Uterus (tissue), 4 donors: ENCODE results near the gene ZFAND3. TPM values are rescaled to one million over a fixed set of nuclear protein-coding genes. Genes with fewer than 3 reads are reported as not detected.

Experiments used
- DNase-seq, 2 donors: peaks; one replicate each; pipeline ENCODE4 v3.0.0-alpha.2; 2019 to 2020
- H3K27ac ChIP-seq, 2 donors: fragments of 200-600 bp; sonication (generic); 1 replicate in 1 of 2; 2 replicates in 1 of 2; pipeline ENCODE4 v1.5.1; 2016 to 2018
- H3K27me3 ChIP-seq, 2 donors: fragments of 200-600 bp; sonication (generic); one replicate each; pipeline ENCODE4 v1.5.1; 2018 to 2019; ENCODE audit warnings: control low read depth in 1 of 2
- H3K36me3 ChIP-seq, 2 donors: fragments of 200-600 bp; sonication (generic); one replicate each; pipeline ENCODE4 v1.5.1; 2019; ENCODE audit warnings: control low read depth in 1 of 2
- H3K4me1 ChIP-seq, 2 donors: fragments of 200-600 bp; sonication (generic); one replicate each; pipeline ENCODE4 v1.5.1; 2018 to 2019; ENCODE audit warnings: control low read depth in 1 of 2
- H3K4me3 ChIP-seq, 2 donors: fragments of 200-600 bp; sonication (generic); 1 replicate in 1 of 2; 2 replicates in 1 of 2; pipeline ENCODE4 v1.5.1; 2018 to 2019; ENCODE audit warnings: mild to moderate bottlenecking in 1 of 2
- H3K9me3 ChIP-seq, 2 donors: fragments of 200-600 bp; sonication (generic); one replicate each; pipeline ENCODE4 v1.5.1; 2019; ENCODE audit warnings: control low read depth in 1 of 2
- CTCF ChIP-seq, 4 experiments: fragments of 200-600 bp in 2 of 4; fragments of 450-650 bp in 2 of 4; sonication (generic) in 2 of 4; IDR thresholded peaks; one replicate each; pipeline ENCODE4 v1.5.1; 2016 to 2019; ENCODE audit warnings: antibody characterized with exemption in 4 of 4, mild to moderate bottlenecking in 2 of 4, moderate library complexity in 1 of 4
- POLR2A ChIP-seq, 2 donors: fragments of 450-650 bp; IDR thresholded peaks; one replicate each; pipeline ENCODE4 v1.6.1; 2016; ENCODE audit warnings: antibody characterized with exemption in 2 of 2, mild to moderate bottlenecking in 1 of 2, moderate library complexity in 1 of 2
- intact Hi-C: fragments of 100-400 bp; cut with DNase I; formaldehyde crosslinking; loops from one replicate; pipeline ENCODE4 v1.15.1; 2023; ENCODE audit warnings: low total_unique reads
- total RNA-seq, 4 donors: library from RNA; depleted of rRNA in 3 of 4; stranded (reverse); fragments of >200 nt in 3 of 4; gene quantifications; one replicate each; pipeline versions ENCODE4 v1.1.0 to v1.2.4, GENCODE V29; 2014 to 2023
- donor health status: DM: yes; HTN: yes; CAD: no.

Gene ZFAND3
- total RNA-seq, 4 donors from 2014 or later = 5.0 to 81.9 (median 54.6) TPM

GRCh38 chr6:38150021-38150420, 330.5 kb downstream of the ZFAND3 start:
- Histone ChIP-seq H3K27me3 (no peaks in the 10 kb centered on the region), H3K4me3 (no peak overlapping the region), H3K9me3 (no peaks in the 10 kb centered on the region), H3K4me1 (no peaks in the 10 kb centered on the region), H3K27ac (no peak overlapping the region), H3K36me3 (no peaks in the 10 kb centered on the region)
- intact Hi-C loops = no loop called here
- TF ChIP-seq POLR2A (IDR thresholded peaks at IDR 0.05) (no peak), CTCF (IDR thresholded peaks at IDR 0.05) (no peak)
- no peak for DNase-seq

- H3K9me3 ChIP-seq = no peaks in the 10 kb centered on the region
- intact Hi-C loops = no loop called here
- DNase-seq = no peak
- H3K4me3 ChIP-seq = no peak overlapping the region
- no peak overlapping the region for H3K27ac ChIP-seq
- no peaks in the 10 kb centered on the region for H3K27me3 ChIP-seq
- no peaks in the 10 kb centered on the region for H3K36me3 ChIP-seq
- no peaks in the 10 kb centered on the region for H3K4me1 ChIP-seq
- TF ChIP-seq CTCF (IDR thresholded peaks at IDR 0.05) = no peak
- no peak for TF ChIP-seq POLR2A (IDR thresholded peaks at IDR 0.05)
Observed at GRCh38 chr6:38150681-38151296, 331.3 kb downstream of the ZFAND3 start.

GRCh38 chr6:38151580-38152500, 332.3 kb downstream of the ZFAND3 start:
- Histone ChIP-seq H3K4me1 (no peaks in the 10 kb centered on the region), H3K27ac (no peak overlapping the region), H3K4me3 (no peak overlapping the region), H3K9me3 (no peaks in the 10 kb centered on the region), H3K27me3 (no peaks in the 10 kb centered on the region), H3K36me3 (no peaks in the 10 kb centered on the region)
- DNase-seq = no peak
- intact Hi-C loops = no loop called here
- TF ChIP-seq CTCF (IDR thresholded peaks at IDR 0.05) (no peak), POLR2A (IDR thresholded peaks at IDR 0.05) (no peak)

- TF ChIP-seq CTCF (IDR thresholded peaks at IDR 0.05) (no peak), POLR2A (IDR thresholded peaks at IDR 0.05) (no peak)
- Histone ChIP-seq H3K4me3 (no peak overlapping the region), H3K4me1 (no peaks in the 10 kb centered on the region), H3K27ac (no peak overlapping the region), H3K9me3 (no peaks in the 10 kb centered on the region), H3K27me3 (no peaks in the 10 kb centered on the region), H3K36me3 (no peaks in the 10 kb centered on the region)
- intact Hi-C loops = no loop called here
- no peak for DNase-seq
Observed at GRCh38 chr6:38152620-38153019, 333.1 kb downstream of the ZFAND3 start.
